H9 (cell line): ENCODE data around the gene TERC. TPM values are rescaled to one million over a fixed set of nuclear protein-coding genes. Genes with fewer than 3 reads are reported as not detected.

Source experiments
- DNase-seq: peaks from one replicate; pipeline ENCODE4 v3.0.0-alpha.2; 2017
- H2AFZ ChIP-seq: one replicate; pipeline ENCODE4 v1.6.1; 2013; ENCODE audit warnings: mild to moderate bottlenecking, low read length, control low read depth, moderate library complexity
- H2AK5ac ChIP-seq: 2 replicates; pipeline ENCODE4 v1.6.1; 2013; ENCODE audit warnings: low read length, control low read depth, mixed read lengths; ENCODE audit not compliant: insufficient read length
- H2BK120ac ChIP-seq: one replicate; pipeline ENCODE4 v1.6.1; 2013; ENCODE audit warnings: low read depth, mild to moderate bottlenecking, low read length, control low read depth, inconsistent platforms; ENCODE audit not compliant: poor library complexity, severe bottlenecking
- H2BK12ac ChIP-seq: 2 replicates; pipeline ENCODE4 v1.6.1; 2013; ENCODE audit warnings: low read length, control low read depth, mixed read lengths, low read depth; ENCODE audit not compliant: insufficient read length
- H2BK15ac ChIP-seq: 2 replicates; pipeline ENCODE4 v1.6.1; 2013; ENCODE audit warnings: low read depth, low read length, control low read depth
- H2BK20ac ChIP-seq: one replicate; pipeline ENCODE4 v1.6.1; 2013; ENCODE audit warnings: low read depth, mild to moderate bottlenecking, low read length, control low read depth, inconsistent platforms; ENCODE audit not compliant: poor library complexity, severe bottlenecking
- H2BK5ac ChIP-seq: 2 replicates; pipeline ENCODE4 v1.6.1; 2013; ENCODE audit warnings: low read length, control low read depth, mixed read lengths; ENCODE audit not compliant: insufficient read length
- H3K14ac ChIP-seq: 2 replicates; pipeline ENCODE4 v1.6.1; 2013; ENCODE audit warnings: low read length, control low read depth; ENCODE audit not compliant: insufficient read depth
- H3K18ac ChIP-seq: 2 replicates; pipeline ENCODE4 v1.6.1; 2013; ENCODE audit warnings: low read depth, mild to moderate bottlenecking, mixed read lengths, low read length, control low read depth; ENCODE audit not compliant: insufficient read length
- H3K23ac ChIP-seq: 2 replicates; pipeline ENCODE4 v1.6.1; 2013; ENCODE audit warnings: low read length, control low read depth, mixed read lengths, low read depth; ENCODE audit not compliant: insufficient read length
- H3K23me2 ChIP-seq: 2 replicates; pipeline ENCODE4 v1.6.1; 2013; ENCODE audit warnings: low read depth, mild to moderate bottlenecking, mixed read lengths, low read length, control low read depth; ENCODE audit not compliant: insufficient read length, poor library complexity, severe bottlenecking
- H3K27ac ChIP-seq: 2 replicates; pipeline ENCODE4 v1.5.1; 2013; ENCODE audit warnings: low read length, control low read depth, mixed read lengths, low read depth; ENCODE audit not compliant: insufficient read length
- H3K27me3 ChIP-seq: 2 replicates; pipeline ENCODE4 v1.6.1; 2013; ENCODE audit warnings: low read length, control low read depth, inconsistent platforms; ENCODE audit not compliant: insufficient read depth
- H3K4ac ChIP-seq: 2 replicates; pipeline ENCODE4 v1.6.1; 2013; ENCODE audit warnings: low read depth, mild to moderate bottlenecking, control low read depth, inconsistent platforms, low read length, moderate library complexity
- H3K4me1 ChIP-seq: 2 replicates; pipeline ENCODE4 v1.6.1; 2013; ENCODE audit warnings: low read length, control low read depth, inconsistent platforms; ENCODE audit not compliant: insufficient read depth
- H3K4me2 ChIP-seq: 2 replicates; pipeline ENCODE4 v1.6.1; 2013; ENCODE audit warnings: low read length, control low read depth, mixed read lengths; ENCODE audit not compliant: insufficient read length, insufficient read depth
- H3K56ac ChIP-seq: 2 replicates; pipeline ENCODE4 v1.6.1; 2013; ENCODE audit warnings: low read depth, mild to moderate bottlenecking, mixed read lengths, low read length, control low read depth; ENCODE audit not compliant: insufficient read length
- H3K79me1 ChIP-seq: 2 replicates; pipeline ENCODE4 v1.6.1; 2013; ENCODE audit warnings: low read depth, mild to moderate bottlenecking, moderate library complexity, low read length, control low read depth, inconsistent platforms; ENCODE audit not compliant: insufficient read depth, poor library complexity, severe bottlenecking
- H3K79me2 ChIP-seq: 2 replicates; pipeline ENCODE4 v1.6.1; 2013; ENCODE audit warnings: low read length, control low read depth, inconsistent platforms; ENCODE audit not compliant: insufficient read depth
- H3K9ac ChIP-seq: 2 replicates; pipeline ENCODE4 v1.6.1; 2013; ENCODE audit warnings: low read length, control low read depth, mixed read lengths; ENCODE audit not compliant: insufficient read length; ENCODE audit errors: extremely low read depth
- H3K9me3 ChIP-seq: one replicate; pipeline ENCODE4 v1.6.1; 2013; ENCODE audit warnings: low read depth, low read length, inconsistent platforms; ENCODE audit not compliant: control insufficient read depth
- H3T11ph ChIP-seq: one replicate; pipeline ENCODE4 v1.6.1; 2013; ENCODE audit warnings: mild to moderate bottlenecking, low read length, control low read depth, inconsistent platforms
- H4K20me1 ChIP-seq: one replicate; pipeline ENCODE4 v1.6.1; 2013; ENCODE audit not compliant: control insufficient read depth, insufficient read length, insufficient read depth
- H4K5ac ChIP-seq: 2 replicates; pipeline ENCODE4 v1.6.1; 2013; ENCODE audit warnings: low read depth, mild to moderate bottlenecking, mixed read lengths, low read length, control low read depth; ENCODE audit not compliant: insufficient read length
- H4K8ac ChIP-seq: replicated peaks from 2 replicates; pipeline ENCODE4 v1.6.1; 2013; ENCODE audit warnings: low read length, control low read depth, mixed read lengths, low read depth; ENCODE audit not compliant: insufficient read length
- H4K91ac ChIP-seq: 2 replicates; pipeline ENCODE4 v1.6.1; 2013; ENCODE audit warnings: low read depth, mild to moderate bottlenecking, moderate library complexity, mixed read lengths, low read length, control low read depth; ENCODE audit not compliant: insufficient read length
- H3K27ac Mint-ChIP-seq, 3 experiments: 2 replicates in 2 of 3; 3 replicates in 1 of 3; pipeline ENCODE4 v1.8.0; 2020 to 2021; ENCODE audit warnings: mixed read lengths in 3 of 3, mild to moderate bottlenecking in 1 of 3, moderate library complexity in 1 of 3
- H3K27me3 Mint-ChIP-seq: 2 replicates; pipeline ENCODE4 v1.8.0; 2021; ENCODE audit warnings: low read depth, mild to moderate bottlenecking, moderate library complexity, mixed read lengths
- H3K36me3 Mint-ChIP-seq, 3 experiments: 2 replicates in 2 of 3; 3 replicates in 1 of 3; pipeline ENCODE4 v1.8.0; 2020 to 2021; ENCODE audit warnings: low read depth in 3 of 3, mixed read lengths in 3 of 3; ENCODE audit not compliant: insufficient read depth in 1 of 3
- H3K4me1 Mint-ChIP-seq, 2 experiments: 2 replicates each; pipeline ENCODE4 v1.8.0; 2020; ENCODE audit warnings: mixed read lengths in 2 of 2
- H3K4me3 Mint-ChIP-seq, 2 experiments: 2 replicates in 1 of 2; 3 replicates in 1 of 2; pipeline ENCODE4 v1.8.0; 2020 to 2021; ENCODE audit warnings: mild to moderate bottlenecking in 2 of 2, mixed read lengths in 2 of 2, moderate library complexity in 1 of 2
- H3K9me3 Mint-ChIP-seq, 2 experiments: 2 replicates in 1 of 2; 3 replicates in 1 of 2; pipeline ENCODE4 v1.8.0; 2020; ENCODE audit warnings: mild to moderate bottlenecking in 2 of 2, mixed read lengths in 2 of 2, moderate library complexity in 1 of 2
- WGBS: extraction: QIAGEN DNeasy Blood & Tissue Kit; methylation state at CpG from one replicate; pipeline ENCODE4 v1.1.7; 2013; ENCODE audit warnings: missing lambda C conversion rate, low lambda C conversion rate, mixed read lengths; ENCODE audit not compliant: insufficient read length; ENCODE audit errors: extremely low coverage; 5-methylcytosine and 5-hydroxymethylcytosine counted together
- total RNA-seq: library from RNA; stranded (reverse); gene quantifications from 2 replicates; pipeline ENCODE4 v1.2.1, GENCODE V29; 2021
- TF ChIP-seq, protein P1 (sequence below): fragments of 200-600 bp; sonication (generic); conservative IDR thresholded peaks from 3 replicates; pipeline ENCODE4 v1.8.0; 2021; ENCODE audit warnings: antibody characterized with exemption, mild to moderate bottlenecking

Gene TERC
- total RNA-seq, 1 experiment from 2014 or later: 14.1 TPM

DNA sequence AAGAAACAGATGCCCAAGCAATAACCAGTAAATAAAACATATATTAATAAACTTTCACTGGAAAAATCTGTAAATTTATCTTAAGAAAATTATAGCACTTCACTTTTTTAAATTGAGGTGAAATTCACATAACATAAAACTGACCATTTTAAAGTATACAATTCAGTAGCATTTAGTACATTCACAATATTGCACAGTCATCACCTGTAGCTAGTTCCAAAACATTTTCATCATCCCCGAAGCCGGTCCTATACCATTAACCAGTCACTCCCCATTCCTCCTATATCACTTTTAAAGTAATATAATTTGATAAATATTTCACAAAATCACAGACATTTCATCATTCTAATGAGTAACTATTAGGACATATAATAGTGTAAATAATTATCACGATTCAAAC is 39.8 kb upstream of the TERC start:
- no peaks in the 10 kb centered on the region for H3K79me2 ChIP-seq
- H3K27me3 ChIP-seq: no peaks in the 10 kb centered on the region
- H3K4me2 ChIP-seq: no peak overlapping the region
- H3K56ac ChIP-seq: no peak overlapping the region
- H3K14ac ChIP-seq: no peak overlapping the region
- Mint-ChIP-seq H3K27me3 (no peaks in the 10 kb centered on the region), H3K4me3 (no peak overlapping the region), H3K27ac (no peak overlapping the region), H3K9me3 (no peaks in the 10 kb centered on the region), H3K36me3 (peaks cover 0 to 6% (median 3%) of the 10 kb centered on the region in 3 experiments; a peak in 3 of 7 replicates), H3K4me1 (peaks cover 0 to 5% of the 10 kb centered on the region in 2 experiments; a peak in 2 of 4 replicates)
- no peak overlapping the region for H2BK15ac ChIP-seq
- no peak overlapping the region for H3K18ac ChIP-seq
- no peak for DNase-seq
- H2BK20ac ChIP-seq: no peak overlapping the region
- H3K23me2 ChIP-seq: no peaks in the 10 kb centered on the region
- H3K9me3 ChIP-seq: no peaks in the 10 kb centered on the region
- H2BK12ac ChIP-seq: no peak overlapping the region
- TF ChIP-seq, protein P1, sequence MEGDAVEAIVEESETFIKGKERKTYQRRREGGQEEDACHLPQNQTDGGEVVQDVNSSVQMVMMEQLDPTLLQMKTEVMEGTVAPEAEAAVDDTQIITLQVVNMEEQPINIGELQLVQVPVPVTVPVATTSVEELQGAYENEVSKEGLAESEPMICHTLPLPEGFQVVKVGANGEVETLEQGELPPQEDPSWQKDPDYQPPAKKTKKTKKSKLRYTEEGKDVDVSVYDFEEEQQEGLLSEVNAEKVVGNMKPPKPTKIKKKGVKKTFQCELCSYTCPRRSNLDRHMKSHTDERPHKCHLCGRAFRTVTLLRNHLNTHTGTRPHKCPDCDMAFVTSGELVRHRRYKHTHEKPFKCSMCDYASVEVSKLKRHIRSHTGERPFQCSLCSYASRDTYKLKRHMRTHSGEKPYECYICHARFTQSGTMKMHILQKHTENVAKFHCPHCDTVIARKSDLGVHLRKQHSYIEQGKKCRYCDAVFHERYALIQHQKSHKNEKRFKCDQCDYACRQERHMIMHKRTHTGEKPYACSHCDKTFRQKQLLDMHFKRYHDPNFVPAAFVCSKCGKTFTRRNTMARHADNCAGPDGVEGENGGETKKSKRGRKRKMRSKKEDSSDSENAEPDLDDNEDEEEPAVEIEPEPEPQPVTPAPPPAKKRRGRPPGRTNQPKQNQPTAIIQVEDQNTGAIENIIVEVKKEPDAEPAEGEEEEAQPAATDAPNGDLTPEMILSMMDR: no peak
- H3K79me1 ChIP-seq: no peaks in the 10 kb centered on the region
- no peak overlapping the region for H4K8ac ChIP-seq
- no peak overlapping the region for H3K27ac ChIP-seq
- H4K20me1 ChIP-seq: no peaks in the 10 kb centered on the region
- no peak overlapping the region for H3T11ph ChIP-seq
- no peak overlapping the region for H2AK5ac ChIP-seq
- H3K4ac ChIP-seq: no peak overlapping the region
- H3K9ac ChIP-seq: no peak overlapping the region
- no CpG with 5 or more reads among the region's 3 CpGs for WGBS
- H3K23ac ChIP-seq: no peak overlapping the region
- H2AFZ ChIP-seq: no peak overlapping the region
- H2BK5ac ChIP-seq: no peak overlapping the region
- H2BK120ac ChIP-seq: no peak overlapping the region
- H4K91ac ChIP-seq: no peak overlapping the region
- no peaks in the 10 kb centered on the region for H3K4me1 ChIP-seq
- H4K5ac ChIP-seq: no peak overlapping the region
